OCI-LY3 (cell line): ENCODE data around the gene ACTL6B.

Experiments used
- CTCF ChIP-seq: fragments of 200-600, 300-600 bp; sonication (generic); IDR thresholded peaks from 2 replicates; pipeline ENCODE4 v1.5.1; 2014; ENCODE audit warnings: antibody characterized with exemption, low read length, low read depth
- EZH2phosphoT487 ChIP-seq: fragments of 200-600 bp; shearing (Covaris generic); IDR thresholded peaks from 2 replicates; pipeline ENCODE4 v1.6.1; 2018; ENCODE audit warnings: antibody characterized with exemption, mixed run types, low read depth

- no peak for TF ChIP-seq CTCF
- TF ChIP-seq EZH2phosphoT487: no peak
These were observed 29.4 kb upstream of the ACTL6B start for GRCh38 chr7:100685631-100686145.
